NCI-H2196 treated with DMSO at 0.1 percent for 48 hours (cell line): ENCODE results near the gene JAG2.

ENCODE experiments used
- DNase-seq: peaks from one replicate; lab custom pipeline; 2025; ENCODE audit not compliant: unreplicated experiment; lab: John Stamatoyannopoulos, UW

JAG2 gene

DNA sequence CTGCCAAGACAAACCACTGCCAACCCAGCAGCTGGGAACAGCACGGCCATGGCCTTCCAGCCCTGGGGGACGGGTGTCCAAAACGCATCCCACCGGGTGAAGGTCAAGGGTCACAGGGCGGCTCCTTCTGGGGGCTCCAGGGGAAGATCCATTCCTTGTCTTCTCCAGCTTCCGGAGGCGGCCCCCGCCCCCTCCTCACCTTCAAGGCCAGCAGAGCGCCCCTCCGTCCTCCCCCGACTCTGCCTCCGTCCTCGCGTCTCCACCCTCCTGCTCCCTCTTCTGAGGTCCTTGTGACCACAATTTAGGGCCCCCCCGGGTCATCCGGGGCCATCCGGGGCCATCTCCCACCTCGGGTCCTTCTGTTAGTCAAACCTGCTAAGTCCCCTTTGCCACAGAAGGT, 16.4 kb upstream of the JAG2 start:
- no peak for DNase-seq

DNA sequence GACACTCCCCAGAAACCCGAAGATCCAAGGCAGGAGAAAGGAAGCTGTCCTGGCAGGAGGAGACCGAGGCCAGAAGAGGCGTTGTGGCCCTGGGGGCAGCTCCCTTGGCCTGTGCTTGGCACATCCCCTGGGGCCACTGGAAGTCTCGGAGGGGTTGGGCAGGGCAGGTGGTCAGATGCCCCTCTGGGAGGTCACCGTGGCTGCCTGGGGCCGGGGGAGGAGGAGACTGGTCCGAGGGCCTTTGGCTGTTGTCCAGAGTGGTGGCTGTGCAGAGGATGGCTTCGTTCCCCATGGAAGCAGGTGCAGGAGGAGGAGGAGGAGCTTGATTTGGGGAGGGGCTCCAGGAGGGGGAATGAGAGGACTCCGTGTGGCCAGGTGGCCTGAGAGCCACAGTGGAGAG, 15.9 kb upstream of the JAG2 start:
- DNase-seq: no peak

DNA sequence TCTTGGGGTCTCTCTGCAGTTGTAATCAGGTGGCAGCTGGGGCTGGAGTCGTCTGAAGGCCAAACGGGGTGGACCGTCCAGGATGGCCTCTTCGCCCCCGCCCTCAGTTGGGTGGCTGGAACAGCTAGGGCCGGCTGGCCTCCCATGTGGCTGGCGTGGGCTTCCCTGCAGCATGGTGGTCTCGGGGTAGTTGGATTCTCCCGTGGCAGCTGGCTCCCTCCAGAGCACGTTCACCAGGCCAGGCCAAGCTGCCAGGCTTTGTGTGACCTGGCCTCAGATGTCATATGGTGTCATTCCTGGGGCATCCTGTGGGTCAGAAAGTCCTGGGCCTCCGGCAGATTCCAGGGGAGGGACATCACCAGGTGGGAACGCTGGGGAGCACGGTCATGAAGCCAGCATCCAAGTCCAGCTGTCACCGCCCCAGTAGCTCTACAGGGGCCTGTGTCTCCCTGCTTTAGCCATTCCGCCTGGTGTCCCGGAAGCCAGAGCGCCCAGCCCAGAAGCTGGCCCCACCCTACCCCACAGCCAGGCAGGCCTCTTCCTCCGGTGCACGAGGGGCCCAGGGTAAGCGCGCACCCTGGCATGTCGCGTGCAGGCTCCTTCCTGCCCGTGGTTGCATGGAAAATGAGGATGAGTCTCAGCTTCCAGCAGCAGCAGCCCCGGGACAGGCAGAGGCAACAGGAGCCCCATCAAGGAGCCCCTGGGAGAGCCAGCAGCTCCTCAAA, 13.9 kb upstream of the JAG2 start:
- DNase-seq: no peak

DNA sequence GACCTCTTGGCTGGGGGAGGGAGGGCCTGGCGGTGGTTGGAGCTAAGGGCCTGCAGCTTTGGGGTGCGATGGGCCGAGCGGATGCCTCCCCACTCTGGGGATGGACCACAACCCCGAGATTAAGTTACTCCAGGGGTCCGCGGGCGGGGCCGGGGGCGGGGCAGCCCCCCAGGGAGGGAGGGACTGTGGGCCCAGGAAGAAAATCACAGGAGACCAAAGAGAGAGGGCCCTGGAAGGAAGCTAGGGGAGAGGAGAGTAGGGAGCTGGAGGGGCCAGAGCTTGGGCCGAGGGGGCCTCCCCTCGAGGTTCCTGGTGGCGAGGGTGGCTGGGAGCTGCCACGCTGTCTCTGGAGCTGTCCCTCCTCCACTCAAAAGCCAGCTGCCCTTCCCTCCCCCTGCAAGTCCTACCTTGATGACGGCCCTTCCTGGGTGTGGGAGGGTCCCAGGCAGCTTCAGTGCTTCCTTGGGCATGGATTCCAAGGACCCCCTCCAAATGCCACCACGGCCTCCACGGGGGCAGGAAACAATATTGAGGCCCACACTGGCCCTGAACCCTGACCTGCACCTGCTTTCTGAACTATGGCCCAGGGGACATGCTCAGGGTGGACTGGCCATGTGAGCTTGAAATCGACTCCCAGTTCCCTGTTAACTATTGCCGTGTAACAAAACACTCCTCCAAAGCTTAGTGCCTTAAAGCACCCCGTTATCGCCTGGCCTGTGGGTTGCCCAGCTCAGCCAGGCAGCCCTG, 13.1 kb upstream of the JAG2 start:
- no peak for DNase-seq

DNA sequence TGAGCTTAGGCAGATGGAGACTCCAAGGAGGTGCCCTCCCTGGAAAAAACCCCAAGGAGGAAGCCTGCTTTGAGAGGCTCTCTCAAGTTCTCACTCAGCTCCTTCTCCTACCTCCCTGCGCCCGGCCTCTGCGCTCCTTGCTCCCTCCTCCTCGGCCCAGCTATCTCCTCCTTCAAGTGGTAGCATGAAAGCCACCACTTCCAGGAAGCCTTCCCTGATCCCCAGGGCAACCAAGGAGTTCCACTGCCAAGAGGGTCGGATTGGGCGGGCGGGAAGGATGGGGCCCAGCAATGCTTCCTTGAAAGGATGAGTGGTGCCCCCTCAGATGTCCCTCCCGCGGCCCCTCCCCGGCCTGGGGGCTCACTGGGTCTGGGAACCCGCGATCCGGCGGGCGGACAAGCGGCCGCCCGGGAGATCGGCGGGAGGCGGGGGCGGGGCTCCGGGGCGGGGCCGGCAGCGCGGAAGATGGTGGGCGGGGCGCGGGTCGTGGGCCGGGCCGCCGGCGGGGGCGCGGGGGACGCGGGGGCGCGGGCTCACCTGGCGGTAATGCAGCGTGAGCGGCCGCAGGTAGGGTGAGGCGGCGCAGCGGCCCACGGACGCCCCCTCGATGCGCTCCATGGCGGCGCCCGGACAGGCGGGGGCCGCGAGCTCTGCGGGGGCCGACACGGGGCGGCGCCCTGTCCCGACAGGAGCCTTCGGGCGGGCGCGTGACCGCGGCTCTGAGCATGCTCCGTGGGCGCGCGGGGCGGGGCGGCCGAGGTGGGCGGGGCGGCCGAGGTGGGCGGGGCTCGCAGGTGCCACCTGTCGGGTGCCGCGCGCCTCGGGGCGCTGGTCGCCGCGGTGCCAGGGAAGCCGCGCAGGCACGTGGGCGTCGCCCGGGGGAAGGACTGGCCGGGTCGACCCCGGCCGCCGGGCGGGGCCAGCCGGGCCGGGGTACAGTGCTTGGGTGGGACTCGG, 12.3 kb upstream of the JAG2 start, which contains the start of gene NUDT14:
TSS of gene NUDT14 (minus strand) at position 721 of the 957 bp plus-strand sequence. CDS start at position 618, 103 bp downstream.
- DNase-seq: no peak

DNA sequence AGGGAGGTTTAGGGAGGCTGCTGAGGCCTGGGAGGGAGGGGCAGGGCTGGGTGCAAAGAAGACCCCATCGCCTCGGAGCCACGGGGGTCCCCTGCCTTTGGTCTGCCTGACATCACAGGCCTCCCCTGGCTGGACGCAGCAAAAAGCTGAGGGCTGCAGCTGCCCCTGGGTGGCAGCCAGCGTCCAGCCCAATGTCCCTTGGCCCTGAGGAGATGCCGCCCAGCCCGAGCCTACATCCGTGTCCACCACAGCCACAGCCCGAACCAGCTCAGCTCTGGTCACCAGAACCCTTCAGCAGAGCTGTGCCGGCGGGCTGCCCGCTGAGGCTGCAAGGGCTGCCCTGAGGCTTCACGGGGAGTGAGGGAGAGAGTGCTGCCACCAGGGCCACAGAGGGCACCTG, 10.6 kb upstream of the JAG2 start:
- DNase-seq: no peak

DNA sequence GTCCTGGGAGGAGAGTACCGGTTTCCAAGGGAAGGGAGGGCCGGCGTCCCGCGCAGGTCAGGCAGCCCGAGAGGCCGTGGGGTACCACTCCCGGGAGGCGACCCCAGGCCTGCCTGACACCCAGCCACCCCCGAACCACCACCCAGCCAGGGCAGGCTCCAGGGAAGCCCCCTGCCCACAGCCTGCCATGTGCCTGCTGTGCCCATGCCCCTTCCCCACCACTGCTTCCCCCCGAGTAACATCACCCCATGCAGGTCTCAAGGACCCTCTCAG, 10.2 kb upstream of the JAG2 start:
- no peak for DNase-seq

- DNase-seq: no peak
These were observed 9.7 kb upstream of the JAG2 start for GRCh38 chr14:105178069-105178867.

GRCh38 chr14:105177082-105177481, 8.5 kb upstream of the JAG2 start:
- no peak for DNase-seq

- DNase-seq: no peak
These were observed 7.9 kb upstream of the JAG2 start for GRCh38 chr14:105176513-105176912.

DNA sequence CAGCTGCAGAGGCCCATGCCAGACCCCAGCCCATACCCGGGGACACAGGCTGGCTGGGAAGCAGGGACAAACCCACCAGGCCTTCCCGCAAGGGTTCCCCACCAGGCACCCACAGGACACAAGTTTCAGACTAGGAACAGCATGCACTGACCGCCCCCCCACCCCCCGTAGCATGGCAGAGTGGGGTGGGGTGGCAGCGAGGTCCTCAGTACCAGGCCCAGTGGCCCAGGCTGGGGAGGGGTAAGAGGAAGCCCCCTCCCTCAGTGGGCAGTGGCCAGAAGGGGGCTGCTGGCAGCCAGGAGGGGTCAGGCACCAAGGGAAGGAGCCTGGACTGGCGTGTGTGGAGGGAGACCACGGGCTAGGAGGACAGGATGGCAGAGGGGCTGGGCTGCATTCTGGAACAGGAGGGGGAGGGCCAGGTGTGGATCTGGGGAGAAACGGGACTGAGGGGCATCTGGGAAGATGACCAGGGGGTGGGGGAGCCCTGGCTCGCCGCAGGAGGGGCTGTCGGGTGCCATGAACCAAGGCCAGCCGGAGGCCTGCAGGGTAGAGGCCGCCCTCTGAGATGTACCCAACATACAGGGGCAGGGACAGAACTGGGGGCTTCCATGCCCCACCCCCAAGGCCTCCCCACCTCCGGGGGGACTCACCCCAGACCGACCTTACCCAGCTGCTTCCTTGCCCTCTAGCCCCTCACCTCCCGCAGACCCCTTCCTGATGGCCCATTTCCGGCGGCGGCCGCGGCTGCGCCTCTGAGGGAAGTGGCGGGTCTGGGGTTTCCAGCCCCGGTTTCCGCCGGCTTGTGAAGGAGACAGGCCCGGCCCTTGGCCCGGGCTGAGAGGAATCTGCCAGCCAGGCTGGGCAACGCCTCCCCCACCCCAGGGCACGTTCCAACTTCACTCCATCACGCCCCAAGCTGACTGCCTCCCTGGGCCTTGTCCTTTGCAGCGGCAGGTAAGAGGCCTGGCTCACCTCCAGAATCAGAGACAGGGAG, 5.6 kb upstream of the JAG2 start:
- no peak for DNase-seq

- DNase-seq: no peak
These were observed 4.6 kb upstream of the JAG2 start for GRCh38 chr14:105173145-105173544.

GRCh38 chr14:105172476-105172875, 3.9 kb upstream of the JAG2 start:
- no peak for DNase-seq

DNA sequence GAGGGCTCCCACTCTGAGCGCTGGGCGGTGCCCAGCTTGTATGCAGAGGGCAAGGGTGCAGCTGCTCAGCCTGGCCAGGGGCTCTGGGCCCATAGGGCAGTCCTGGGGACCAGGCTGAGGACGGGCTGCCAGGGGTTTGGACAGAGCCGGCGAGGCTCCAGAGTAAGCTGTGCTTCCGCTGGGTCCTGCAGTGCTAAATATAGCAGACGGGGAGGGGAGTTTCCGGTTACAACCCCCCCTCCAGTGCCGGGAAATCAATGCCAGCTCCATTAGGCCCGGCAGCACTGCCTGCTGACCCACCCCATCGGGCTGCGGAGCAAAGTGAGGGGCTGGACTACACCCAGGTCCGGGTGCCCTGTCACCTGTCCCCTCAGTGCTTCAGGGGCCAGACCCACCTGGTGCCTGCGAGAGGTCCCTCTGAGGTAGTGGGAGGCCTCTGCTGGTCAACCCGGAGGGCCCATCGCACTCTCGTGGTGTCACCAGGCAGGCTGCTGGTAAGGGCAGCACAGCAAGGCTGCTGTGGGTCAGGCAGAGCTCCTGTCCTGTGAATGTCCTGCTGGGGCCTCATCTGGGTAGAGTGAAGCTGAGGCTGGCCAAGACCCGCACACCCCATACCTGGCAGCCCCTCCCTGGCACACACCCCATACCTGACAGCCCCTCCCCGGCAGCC, 2.6 kb upstream of the JAG2 start:
- no peak for DNase-seq

DNA sequence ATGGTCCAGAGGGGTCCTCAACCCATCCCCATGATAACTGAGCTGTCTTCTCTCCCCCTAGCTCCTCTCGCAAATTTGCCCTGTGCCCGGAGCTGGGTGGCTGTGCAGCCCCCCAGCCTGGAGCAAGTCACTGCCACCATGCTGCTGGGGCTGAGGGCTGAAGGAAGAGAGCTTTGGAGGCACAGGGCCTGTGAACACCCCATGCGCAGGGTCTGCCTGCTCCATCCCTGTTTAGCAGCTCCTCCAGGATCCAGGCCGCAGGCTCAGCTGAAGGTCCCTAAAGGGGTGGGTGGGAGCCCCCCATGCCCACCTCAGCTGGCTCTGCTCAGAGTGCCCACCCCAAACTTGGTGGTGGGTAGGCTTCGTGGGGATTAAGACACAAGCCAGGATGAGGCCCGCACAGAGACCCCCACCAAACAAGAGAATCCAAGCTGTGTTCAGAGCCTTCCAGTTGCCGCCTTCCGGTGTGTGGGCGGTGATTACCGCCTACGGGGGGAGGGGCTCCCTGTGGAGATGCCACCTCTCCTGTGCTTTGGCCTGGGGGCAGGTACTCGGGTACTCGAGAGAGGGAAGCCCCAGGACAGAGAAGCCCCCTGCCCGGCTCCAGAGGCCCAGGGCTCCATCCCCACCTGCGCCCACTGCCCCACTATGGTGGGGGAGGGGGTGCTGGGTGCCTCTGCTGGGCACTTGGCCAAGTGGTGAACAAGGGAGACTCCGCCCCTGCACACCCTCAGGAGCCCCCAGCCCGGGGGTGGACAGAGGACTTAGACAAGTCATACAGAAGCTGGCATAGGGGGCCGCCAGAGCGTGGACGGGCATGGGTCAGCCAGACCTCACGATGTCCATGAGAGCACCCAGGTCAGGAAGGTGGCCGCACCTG, 1.4 kb upstream of the JAG2 start:
- no peak for DNase-seq

- DNase-seq: no peak
These were observed 467 bp upstream of the JAG2 start for GRCh38 chr14:105168979-105169507.

GRCh38 chr14:105168093-105168420, 519 bp downstream of the JAG2 start:
- no peak for DNase-seq
